GM23338 (cell line): Measurements from ENCODE around the gene DOCK3. TPM values are rescaled to one million over a fixed set of nuclear protein-coding genes. Genes with fewer than 3 reads are reported as not detected.
A peak's percentile ranks its signal among the peaks of the same experiment; 100 is the strongest.
"Not testable (repeated sequence)": the region's sequence is repeated elsewhere in the genome, so short reads cannot be mapped to it uniquely, and the experiment has no call there.

Source experiments
- ATAC-seq: fragments of 200-7000 bp; cut with Tn5 transposase; 3 replicates; pipeline ENCODE4 v1.9.1; 2020
- DNase-seq: peaks from one replicate; pipeline ENCODE4 v3.0.0-alpha.2; 2015; ENCODE audit warnings: low spot score
- H2AFZ ChIP-seq: fragments of 200-600 bp; sonication (generic); 2 replicates; pipeline ENCODE4 v1.8.0; 2016; ENCODE audit warnings: antibody characterized with exemption, mild to moderate bottlenecking, moderate library complexity
- H3F3A ChIP-seq: fragments of 200-600 bp; sonication (generic); replicated peaks from 2 replicates; pipeline ENCODE4 v1.8.0; 2017; ENCODE audit warnings: antibody characterized with exemption, mixed run types, low read depth
- H3K27ac ChIP-seq: fragments of 200-600 bp; sonication (generic); 2 replicates; pipeline ENCODE4 v1.6.1; 2016; ENCODE audit warnings: low read depth
- H3K27me3 ChIP-seq: fragments of 200-600 bp; sonication (generic); 2 replicates; pipeline ENCODE4 v1.8.0; 2016; ENCODE audit warnings: mild to moderate bottlenecking, mixed run types, moderate library complexity; ENCODE audit not compliant: insufficient read depth
- H3K36me3 ChIP-seq: fragments of 200-600 bp; sonication (generic); 2 replicates; pipeline ENCODE4 v1.8.0; 2016; ENCODE audit warnings: mild to moderate bottlenecking; ENCODE audit not compliant: insufficient read depth
- H3K4me1 ChIP-seq: fragments of 200-600 bp; sonication (generic); 2 replicates; pipeline ENCODE4 v1.8.0; 2016; ENCODE audit warnings: mild to moderate bottlenecking, moderate library complexity; ENCODE audit not compliant: insufficient read depth
- H3K4me2 ChIP-seq: fragments of 200-600 bp; sonication (generic); 2 replicates; pipeline ENCODE4 v1.7.1; 2017; ENCODE audit warnings: mixed run types
- H3K4me3 ChIP-seq: fragments of 200-600 bp; sonication (generic); 2 replicates; pipeline ENCODE4 v1.6.1; 2016; ENCODE audit warnings: mixed run types
- H3K79me2 ChIP-seq: fragments of 200-600 bp; sonication (generic); replicated peaks from 2 replicates; pipeline ENCODE4 v1.8.0; 2017; ENCODE audit warnings: mild to moderate bottlenecking; ENCODE audit not compliant: insufficient read depth
- H3K9me2 ChIP-seq: fragments of 200-600 bp; sonication (generic); 2 replicates; pipeline ENCODE4 v1.8.0; 2017; ENCODE audit not compliant: insufficient read depth
- H4K20me1 ChIP-seq: fragments of 200-600 bp; sonication (generic); replicated peaks from 2 replicates; pipeline ENCODE4 v1.8.0; 2017; ENCODE audit warnings: mild to moderate bottlenecking; ENCODE audit not compliant: insufficient read depth
- H3K27ac Mint-ChIP-seq: 2 replicates; pipeline ENCODE4 v1.8.0; 2020; ENCODE audit warnings: inconsistent platforms, mild to moderate bottlenecking, moderate library complexity, mixed read lengths
- H3K27me3 Mint-ChIP-seq: 3 replicates; pipeline ENCODE4 v1.8.0; 2022; ENCODE audit warnings: low read depth, mild to moderate bottlenecking, moderate library complexity, mixed read lengths, inconsistent platforms; ENCODE audit not compliant: insufficient read depth, poor library complexity
- H3K36me3 Mint-ChIP-seq: 3 replicates; pipeline ENCODE4 v1.8.0; 2021; ENCODE audit warnings: low read depth, mild to moderate bottlenecking, inconsistent platforms, moderate library complexity, mixed read lengths
- H3K4me1 Mint-ChIP-seq: 3 replicates; pipeline ENCODE4 v1.8.0; 2020; ENCODE audit warnings: mild to moderate bottlenecking, inconsistent platforms, mixed read lengths
- H3K4me3 Mint-ChIP-seq: 3 replicates; pipeline ENCODE4 v1.8.0; 2021; ENCODE audit warnings: moderate library complexity, mild to moderate bottlenecking, inconsistent platforms, mixed read lengths
- H3K9me3 Mint-ChIP-seq: 3 replicates; pipeline ENCODE4 v1.8.0; 2020; ENCODE audit warnings: moderate library complexity, mild to moderate bottlenecking, inconsistent platforms, mixed read lengths
- CREB1 ChIP-seq: fragments of 250-450 bp; sonication (Bioruptor Pico); IDR thresholded peaks from 2 replicates; pipeline ENCODE4 v1.5.0; 2020; ENCODE audit warnings: low read depth, mild to moderate bottlenecking, moderate library complexity
- JUNB ChIP-seq: IDR thresholded peaks from one replicate; pipeline ENCODE4 v1.6.1; 2016; ENCODE audit warnings: antibody characterized with exemption; ENCODE audit not compliant: unreplicated experiment
- ZNF462 ChIP-seq: fragments of 250-450 bp; sonication (Bioruptor Pico); IDR thresholded peaks from 2 replicates; pipeline ENCODE4 v1.5.0; 2020; ENCODE audit warnings: mild to moderate bottlenecking, moderate library complexity
- polyA plus RNA-seq: library from polyadenylated mRNA; unstranded; fragments of >200 nt; fragmentation: Nextera tagmentation; extraction: Ambion mirVana; gene quantifications from 2 replicates; pipeline ENCODE4 v1.2.1, GENCODE V29; 2016
- total RNA-seq: library from RNA; depleted of rRNA; stranded (reverse); fragments of >200 nt; shearing (Covaris generic); gene quantifications from 2 replicates; pipeline ENCODE4 v1.2.3, GENCODE V29; 2014

DOCK3 gene
- total and polyA plus RNA-seq, 2 experiments from 2014 or later, result 2.4 to 5.6 TPM

DNA sequence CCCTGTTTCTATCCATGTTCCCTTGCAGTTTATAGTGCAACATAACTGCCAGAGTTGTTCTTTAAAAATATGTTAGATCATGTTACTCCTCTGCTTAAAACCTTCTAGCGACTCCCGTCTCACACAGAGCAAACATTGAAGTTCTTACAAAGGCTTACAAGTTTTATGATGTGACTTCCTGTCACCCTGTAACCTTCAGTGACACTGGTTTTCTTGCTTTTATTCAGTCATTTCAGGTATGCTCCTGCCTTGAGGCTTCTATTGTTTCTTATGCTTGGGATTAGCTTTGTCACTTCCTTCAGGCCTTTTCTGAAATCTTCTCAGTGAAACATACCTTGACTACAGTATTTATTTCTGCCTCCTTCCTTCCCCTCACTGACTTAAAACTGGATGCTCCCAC is 252.1 kb downstream of the DOCK3 start:
- H3K4me3 Mint-ChIP-seq, result no peak overlapping the region; the same call in 2 of the 3 replicates
- peak; percentile 36 for ATAC-seq

GRCh38 chr3:50930371-50931208 is 255.9 kb downstream of the DOCK3 start:
- no peaks in the 10 kb centered on the region for H3K27me3 ChIP-seq
- no peaks in the 10 kb centered on the region for H3K27me3 Mint-ChIP-seq
- no peak overlapping the region for H3K27ac ChIP-seq
- no peaks in the 10 kb centered on the region for H4K20me1 ChIP-seq
- peaks cover 4% of the 10 kb centered on the region; the same call in 1 of the 2 replicates for H3K36me3 ChIP-seq
- no peak overlapping the region for H3K4me3 ChIP-seq
- H3K9me3 Mint-ChIP-seq, result peaks cover 13% of the 10 kb centered on the region; the same call in 2 of the 3 replicates
- no peaks in the 10 kb centered on the region for H3K9me2 ChIP-seq
- peak; percentile 38; the same call in 2 of the 3 replicates for ATAC-seq
- DNase-seq, result no peak
- no peak overlapping the region for H3K27ac Mint-ChIP-seq
- no peaks in the 10 kb centered on the region for H3K79me2 ChIP-seq
- H3K36me3 Mint-ChIP-seq, result peaks cover 22% of the 10 kb centered on the region
- H3K4me1 Mint-ChIP-seq, result peaks cover 13% of the 10 kb centered on the region
- no peak overlapping the region for H3K4me3 Mint-ChIP-seq
- H3K4me2 ChIP-seq, result no peak overlapping the region
- H3F3A ChIP-seq, result no peaks in the 10 kb centered on the region
- no peak overlapping the region for H2AFZ ChIP-seq
- no peak for TF ChIP-seq ZNF462
- peaks cover 20% of the 10 kb centered on the region for H3K4me1 ChIP-seq

More for the DNA sequence above, 252.1 kb downstream of the DOCK3 start:
- Mint-ChIP-seq H3K27me3 (no peaks in the 10 kb centered on the region), H3K4me1 (peaks cover 31% of the 10 kb centered on the region), H3K27ac (peak overlapping the region; percentile 46; the same call in 1 of the 2 replicates), H3K36me3 (peaks cover 18% of the 10 kb centered on the region), H3K9me3 (peaks cover 18% of the 10 kb centered on the region)
- Histone ChIP-seq H3K27ac (peak overlapping the region; percentile 65), H3K36me3 (no peaks in the 10 kb centered on the region), H3K27me3 (no peaks in the 10 kb centered on the region), H3K4me3 (no peak overlapping the region), H4K20me1 (no peaks in the 10 kb centered on the region), H3K9me2 (no peaks in the 10 kb centered on the region), H3F3A (no peaks in the 10 kb centered on the region), H3K79me2 (no peaks in the 10 kb centered on the region), H2AFZ (no peak overlapping the region), H3K4me2 (peak overlapping the region; percentile 8), H3K4me1 (peaks cover 38% of the 10 kb centered on the region)
- TF ChIP-seq JUNB, result no peak
- TF ChIP-seq CREB1 (CRISPR knock-in tag), result 0 out of 2 replicates have a peak, but pooled peaks have one; percentile 11
- DNase-seq, result peak; percentile 56

DNA sequence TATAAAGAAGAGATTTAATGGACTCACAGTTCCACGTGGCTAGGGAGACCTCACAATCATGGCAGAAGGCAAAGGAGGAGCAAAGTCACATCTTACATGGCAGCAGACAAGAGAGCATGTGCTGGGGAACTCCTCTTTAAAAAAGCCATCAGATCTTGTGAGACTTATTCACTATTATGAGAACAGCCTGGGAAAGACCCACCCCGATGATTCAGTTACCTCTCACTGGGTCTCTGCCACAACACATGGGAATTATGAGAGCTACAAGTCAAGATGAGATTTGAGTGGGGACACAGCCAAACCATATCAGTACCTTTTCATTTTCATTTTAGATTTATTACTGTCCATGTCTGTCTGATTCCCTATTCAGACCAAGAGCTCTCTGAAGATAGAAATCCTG is 258.2 kb downstream of the DOCK3 start:
- not testable (repeated sequence) for DNase-seq, H3K79me2 ChIP-seq, H3K4me1 ChIP-seq, H3K9me2 ChIP-seq, H3K4me1 Mint-ChIP-seq, H3K4me3 ChIP-seq, H3F3A ChIP-seq, H3K27me3 ChIP-seq, H3K4me2 ChIP-seq, H3K27ac ChIP-seq, H3K27me3 Mint-ChIP-seq, H3K4me3 Mint-ChIP-seq, H3K27ac Mint-ChIP-seq, ATAC-seq, H2AFZ ChIP-seq, H4K20me1 ChIP-seq, H3K36me3 ChIP-seq
- H3K36me3 Mint-ChIP-seq, result peaks cover 34% of the 10 kb centered on the region
- H3K9me3 Mint-ChIP-seq, result peaks cover 25% of the 10 kb centered on the region; the same call in 2 of the 3 replicates
